GM19397 (cell line): ENCODE data around the gene ATF4.
"Not testable (repeated sequence)": the region's sequence is repeated elsewhere in the genome, so short reads cannot be mapped to it uniquely, and the experiment has no call there.

ENCODE experiments used
- ATAC-seq: cut with Tn5 transposase; IDR thresholded peaks from one replicate; pipeline ENCODE4 v1.9.1; 2021; ENCODE audit warnings: mild to moderate bottlenecking, moderate library complexity; ENCODE audit not compliant: unreplicated experiment

ATF4 gene

DNA sequence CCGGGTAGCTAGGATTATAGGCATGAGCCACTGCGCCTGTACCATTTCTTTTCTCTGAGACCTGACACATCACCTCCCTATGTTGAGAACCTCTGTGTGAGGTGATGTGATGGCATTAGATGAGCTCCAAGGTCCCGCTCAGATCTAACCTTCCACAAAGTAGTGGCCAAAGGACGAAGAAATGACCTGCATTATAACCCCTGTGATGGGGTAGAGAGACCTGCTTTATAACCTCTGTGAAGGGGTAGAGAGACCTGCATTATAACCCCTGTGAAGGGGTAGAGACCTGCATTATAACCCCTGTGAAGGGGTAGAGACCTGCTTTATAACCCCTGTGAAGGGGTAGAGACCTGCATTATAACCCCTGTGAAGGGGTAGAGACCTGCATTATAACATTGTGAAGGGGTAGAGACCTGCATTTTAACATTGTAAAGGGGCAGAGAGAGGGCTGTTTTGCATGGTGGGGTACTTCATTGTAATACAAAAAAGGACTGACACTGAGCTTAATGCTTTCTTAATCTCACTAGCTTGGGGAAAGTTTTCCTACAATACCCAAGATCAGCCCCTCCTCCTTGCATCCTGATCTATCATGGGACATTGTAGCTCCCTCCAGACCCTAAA is 9.7 kb upstream of the ATF4 start:
- no peak for ATAC-seq

DNA sequence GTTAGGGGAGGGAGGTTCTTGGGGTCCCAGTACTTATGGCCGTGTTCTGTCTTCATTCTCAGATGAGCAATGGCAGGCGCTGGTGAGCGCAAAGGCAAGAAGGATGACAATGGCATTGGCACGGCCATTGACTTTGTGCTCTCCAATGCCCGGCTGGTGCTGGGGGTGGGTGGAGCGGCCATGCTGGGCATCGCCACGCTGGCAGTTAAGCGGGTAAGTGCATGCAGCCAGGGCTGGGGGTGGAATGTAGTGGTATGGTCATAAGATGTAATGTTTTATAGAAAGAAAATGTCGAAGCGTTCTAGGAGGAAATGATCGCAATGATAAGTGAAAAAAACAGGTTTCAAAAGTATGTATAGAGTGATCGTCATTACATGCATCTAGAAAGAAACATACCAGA is 9.1 kb upstream of the ATF4 start:
- ATAC-seq: no peak

DNA sequence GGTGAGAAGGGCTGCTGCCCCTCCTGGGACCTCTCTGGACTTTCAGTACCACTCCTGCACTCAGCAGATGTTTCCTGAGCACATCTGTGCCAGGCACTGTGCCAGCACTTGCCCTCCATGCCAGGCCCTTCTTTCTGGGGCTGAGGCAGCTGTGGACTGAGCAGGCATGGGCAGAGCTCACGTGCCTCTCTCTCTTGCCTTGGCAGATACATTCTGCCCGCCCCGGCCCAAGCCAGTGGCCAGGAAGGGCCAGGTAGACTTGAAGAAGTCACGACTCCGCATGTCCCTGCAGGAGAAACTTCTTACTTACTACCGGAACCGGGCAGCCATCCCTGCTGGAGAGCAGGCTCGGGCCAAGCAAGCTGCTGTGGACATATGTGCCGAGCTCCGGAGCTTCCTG is 8.3 kb upstream of the ATF4 start:
- ATAC-seq: no peak

DNA sequence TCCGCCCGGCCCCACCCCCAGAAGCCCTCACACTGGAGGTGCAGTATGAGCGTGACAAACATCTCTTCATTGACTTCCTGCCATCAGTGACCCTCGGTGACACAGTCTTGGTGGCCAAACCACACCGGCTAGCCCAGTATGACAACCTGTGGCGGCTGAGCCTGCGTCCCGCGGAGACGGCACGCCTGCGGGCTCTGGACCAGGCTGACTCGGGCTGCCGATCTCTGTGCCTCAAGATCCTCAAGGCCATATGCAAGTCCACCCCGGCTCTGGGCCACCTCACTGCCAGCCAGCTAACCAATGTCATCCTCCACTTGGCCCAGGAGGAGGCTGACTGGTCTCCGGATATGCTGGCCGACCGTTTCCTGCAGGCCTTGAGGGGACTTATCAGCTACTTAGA is 6.6 kb upstream of the ATF4 start:
- no peak for ATAC-seq

DNA sequence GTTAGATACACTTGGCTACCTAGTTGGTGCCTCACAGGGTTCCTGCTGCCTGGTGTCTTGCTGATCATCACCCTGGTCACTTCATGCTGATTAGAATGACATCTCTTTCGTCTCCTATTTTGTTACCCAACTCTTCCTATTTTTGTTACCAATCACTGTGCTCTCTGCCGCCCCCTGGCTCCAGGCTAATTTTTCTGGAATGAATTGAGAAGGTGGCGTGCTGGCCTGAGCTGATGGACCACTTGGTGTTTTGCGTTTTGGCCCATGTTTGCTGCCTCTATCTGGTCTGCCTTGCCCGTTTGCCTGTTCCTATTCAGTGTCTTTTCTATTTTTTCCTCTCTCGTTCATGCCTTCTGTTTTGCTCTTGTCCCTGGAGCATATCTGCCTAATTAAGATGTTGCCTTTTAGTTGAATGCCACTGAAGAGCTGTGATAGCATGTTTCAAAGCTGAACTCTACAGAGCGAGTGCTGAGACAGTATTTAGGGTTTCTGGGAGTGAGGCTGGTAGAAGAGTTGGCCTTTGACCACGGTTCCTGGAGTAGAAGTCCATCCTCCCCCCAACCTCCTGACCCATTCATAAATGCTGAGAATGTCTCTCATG is 5.9 kb upstream of the ATF4 start:
- ATAC-seq: no peak

DNA sequence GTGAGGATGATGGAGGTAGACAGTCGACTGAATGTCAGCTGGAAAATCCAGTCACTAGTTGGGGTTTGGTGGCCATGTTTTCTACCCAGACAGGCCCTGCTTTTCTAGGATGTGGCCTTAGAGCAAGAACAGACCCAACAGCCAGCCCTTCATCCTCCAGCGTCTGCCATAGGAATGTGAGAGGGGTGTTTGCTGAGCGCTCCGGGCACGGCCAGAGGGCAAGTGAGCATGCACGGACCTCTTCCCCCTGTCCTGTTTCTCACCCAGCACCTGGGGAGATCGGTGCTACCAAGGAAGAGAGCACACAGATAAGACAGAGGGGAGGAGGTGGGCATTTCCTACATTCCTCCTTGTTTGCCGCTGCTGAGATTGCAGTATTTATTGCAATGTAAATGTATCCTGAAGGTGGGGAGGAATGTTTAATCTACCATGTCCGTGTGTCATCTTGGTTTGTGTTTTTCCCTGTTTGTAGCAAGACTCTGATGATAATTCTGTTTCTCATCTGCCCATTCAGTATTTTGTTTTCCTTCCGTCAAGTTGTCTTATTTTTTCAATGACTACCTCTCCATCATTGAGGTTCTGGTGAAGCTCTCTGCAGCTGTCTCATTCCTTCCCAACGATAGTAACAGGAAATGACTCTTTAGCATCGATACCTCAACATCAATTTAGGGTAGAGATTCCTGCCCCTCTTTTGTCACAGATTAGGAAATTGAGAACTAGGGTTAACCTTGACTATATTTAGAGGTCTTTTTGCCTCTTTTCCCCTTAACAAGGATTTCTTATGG is 4.9 kb upstream of the ATF4 start:
- no peak for ATAC-seq

DNA sequence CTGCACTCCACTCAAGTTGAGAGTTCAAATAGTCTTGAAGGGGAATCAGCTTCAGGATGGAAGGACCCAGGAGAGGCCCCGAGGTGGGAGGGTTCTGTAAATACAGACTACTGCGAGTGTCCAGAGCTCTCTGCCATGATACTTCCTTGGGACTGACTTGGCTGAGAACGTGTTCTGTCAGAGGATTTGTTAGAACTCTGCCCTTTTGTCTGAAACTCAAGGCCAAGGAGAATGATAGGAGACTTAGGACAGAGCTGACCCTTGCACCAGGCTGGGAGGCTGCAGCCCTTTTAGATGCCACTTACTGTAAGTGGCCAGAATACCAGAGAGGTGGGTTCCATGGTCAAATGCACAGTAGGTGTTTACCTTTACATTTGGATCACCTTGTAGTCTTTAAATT is 2.9 kb upstream of the ATF4 start:
- no peak for ATAC-seq

DNA sequence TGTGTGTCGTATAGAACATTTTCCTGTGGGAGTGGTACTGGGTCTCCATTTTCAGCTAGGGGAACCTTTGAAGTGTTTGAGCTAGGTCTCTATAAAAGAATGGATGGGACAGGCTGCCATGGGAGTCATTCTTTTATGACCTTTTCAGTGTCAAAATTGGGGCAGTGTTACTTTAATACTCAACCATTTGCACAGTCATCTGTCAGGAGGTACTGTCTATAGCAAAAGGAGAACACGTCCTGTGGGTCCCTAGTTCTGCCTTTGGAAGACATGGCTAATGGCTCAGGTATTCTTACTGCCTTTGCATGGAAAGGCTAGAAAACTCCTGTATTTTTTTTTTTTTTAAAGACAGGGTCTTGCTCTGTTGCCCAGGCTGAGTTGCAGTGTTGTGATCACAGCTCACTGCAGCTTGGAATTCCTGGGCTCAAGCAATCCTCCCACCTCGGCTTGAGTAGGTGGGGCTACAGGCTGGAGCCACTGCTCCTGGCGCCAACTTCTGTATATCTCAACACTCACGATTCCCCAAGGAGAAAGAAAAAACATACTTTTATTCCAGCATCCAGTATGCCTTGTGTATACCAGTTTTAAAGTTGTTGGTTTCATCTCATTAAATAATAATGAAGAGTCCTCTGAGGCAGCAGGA is 2.1 kb upstream of the ATF4 start:
- no peak for ATAC-seq

DNA sequence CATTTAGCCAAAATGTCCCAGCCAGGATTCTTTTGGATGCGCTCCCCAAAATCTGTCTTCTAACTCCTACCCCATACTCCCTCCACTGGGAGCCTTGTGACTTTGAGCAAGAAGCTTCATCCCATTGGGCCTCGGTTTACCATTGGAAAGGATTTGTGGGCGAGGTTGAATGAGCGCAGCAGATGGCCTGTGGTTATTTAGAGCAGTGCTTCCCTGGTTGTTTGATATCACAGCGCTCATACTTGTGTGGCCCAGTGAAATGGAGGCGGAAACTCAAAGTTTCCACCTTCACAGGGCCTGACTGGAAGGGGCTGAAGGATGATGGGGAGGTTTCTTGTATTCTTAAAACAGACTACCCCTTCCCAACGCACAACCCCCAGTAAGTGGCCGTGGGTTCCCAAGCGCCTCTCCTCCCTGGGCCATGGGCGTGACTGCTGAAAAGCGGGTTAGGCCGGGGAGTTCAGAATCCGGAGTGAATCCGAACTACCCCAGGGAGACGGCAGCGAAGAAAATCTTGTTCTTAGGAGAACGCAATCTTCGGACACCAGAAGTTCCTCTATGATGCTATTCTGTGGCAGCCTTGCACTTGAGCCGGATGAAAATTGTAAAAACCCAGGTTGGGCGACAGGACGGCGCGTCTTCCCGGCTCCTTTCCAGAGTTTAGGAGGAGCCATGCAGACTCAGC is 1.2 kb upstream of the ATF4 start:
- no peak for ATAC-seq

DNA sequence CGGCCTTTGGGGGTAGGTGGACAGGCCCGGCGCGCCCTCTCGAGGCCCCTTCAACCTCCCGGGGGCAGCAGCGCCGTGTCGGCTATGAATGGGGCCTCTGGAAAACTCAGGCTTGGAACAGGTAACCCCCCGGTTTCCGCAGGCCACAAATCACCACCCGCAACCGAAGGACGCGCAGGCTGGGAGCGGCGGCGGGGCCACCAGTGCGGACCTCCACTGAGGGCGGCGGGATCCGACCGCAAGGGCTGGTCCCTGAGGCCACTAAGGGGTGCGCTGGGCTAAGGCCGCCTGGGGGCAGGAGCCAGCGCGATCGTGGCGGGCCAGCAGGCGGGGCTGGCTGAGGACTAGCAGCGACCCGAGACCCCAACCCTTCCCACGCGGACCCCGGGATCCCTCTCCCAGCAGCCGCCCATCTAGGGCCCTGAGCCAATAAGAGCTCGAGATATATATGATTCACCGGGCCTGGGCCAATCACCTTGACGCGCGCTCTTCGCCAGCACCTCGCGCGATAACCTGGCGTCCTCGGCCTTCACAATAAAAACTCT is 609 bp upstream of the ATF4 start:
- peak; percentile 76 for ATAC-seq

DNA sequence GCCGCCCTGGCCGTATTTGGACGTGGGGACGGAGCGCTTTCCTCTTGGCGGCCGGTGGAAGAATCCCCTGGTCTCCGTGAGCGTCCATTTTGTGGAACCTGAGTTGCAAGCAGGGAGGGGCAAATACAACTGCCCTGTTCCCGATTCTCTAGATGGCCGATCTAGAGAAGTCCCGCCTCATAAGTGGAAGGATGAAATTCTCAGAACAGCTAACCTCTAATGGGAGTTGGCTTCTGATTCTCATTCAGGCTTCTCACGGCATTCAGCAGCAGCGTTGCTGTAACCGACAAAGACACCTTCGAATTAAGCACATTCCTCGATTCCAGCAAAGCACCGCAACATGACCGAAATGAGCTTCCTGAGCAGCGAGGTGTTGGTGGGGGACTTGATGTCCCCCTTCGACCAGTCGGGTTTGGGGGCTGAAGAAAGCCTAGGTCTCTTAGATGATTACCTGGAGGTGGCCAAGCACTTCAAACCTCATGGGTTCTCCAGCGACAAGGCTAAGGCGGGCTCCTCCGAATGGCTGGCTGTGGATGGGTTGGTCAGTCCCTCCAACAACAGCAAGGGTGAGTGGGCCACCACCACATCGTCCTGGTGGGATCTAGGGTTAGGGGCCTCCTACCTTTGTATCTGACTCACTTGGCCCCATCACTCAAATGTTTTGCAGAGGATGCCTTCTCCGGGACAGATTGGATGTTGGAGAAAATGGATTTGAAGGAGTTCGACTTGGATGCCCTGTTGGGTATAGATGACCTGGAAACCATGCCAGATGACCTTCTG is 934 bp downstream of the ATF4 start:
- not testable (repeated sequence) for ATAC-seq

DNA sequence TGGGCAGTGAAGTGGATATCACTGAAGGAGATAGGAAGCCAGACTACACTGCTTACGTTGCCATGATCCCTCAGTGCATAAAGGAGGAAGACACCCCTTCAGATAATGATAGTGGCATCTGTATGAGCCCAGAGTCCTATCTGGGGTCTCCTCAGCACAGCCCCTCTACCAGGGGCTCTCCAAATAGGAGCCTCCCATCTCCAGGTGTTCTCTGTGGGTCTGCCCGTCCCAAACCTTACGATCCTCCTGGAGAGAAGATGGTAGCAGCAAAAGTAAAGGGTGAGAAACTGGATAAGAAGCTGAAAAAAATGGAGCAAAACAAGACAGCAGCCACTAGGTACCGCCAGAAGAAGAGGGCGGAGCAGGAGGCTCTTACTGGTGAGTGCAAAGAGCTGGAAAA is 1.7 kb downstream of the ATF4 start:
- not testable (repeated sequence) for ATAC-seq

DNA sequence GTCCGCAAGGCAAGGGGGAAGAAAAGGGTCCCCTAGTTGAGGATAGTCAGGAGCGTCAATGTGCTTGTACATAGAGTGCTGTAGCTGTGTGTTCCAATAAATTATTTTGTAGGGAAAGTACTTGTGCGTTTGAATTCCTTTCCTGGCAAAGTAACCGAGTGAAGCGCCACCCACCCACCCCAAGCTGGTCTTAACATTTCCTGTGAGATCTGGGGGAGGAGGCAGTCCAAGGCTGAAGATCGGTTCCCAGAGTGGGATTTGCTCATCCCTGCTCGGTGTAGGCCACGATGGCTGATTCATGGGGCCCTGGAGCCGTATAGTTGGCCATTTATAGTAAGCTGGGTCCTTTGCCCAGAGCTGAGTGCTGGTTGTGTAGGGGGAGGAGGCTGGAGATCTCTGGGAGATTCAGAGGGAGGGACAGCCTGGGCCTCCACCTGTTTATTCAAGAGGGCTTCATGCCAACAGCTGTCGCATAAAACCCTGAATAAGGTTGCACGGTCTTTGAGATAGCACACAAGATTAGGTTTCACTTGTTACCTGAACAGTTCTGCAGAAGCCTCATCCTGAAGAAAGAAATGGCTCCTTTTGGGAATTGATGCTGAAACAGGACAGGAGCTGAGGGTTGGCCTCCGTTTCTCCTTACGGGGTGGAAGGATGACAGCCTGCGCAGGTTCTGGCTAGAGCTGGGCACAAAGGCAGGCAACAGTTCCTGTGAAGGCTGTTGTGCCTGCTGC is 2.4 kb downstream of the ATF4 start:
- no peak for ATAC-seq

DNA sequence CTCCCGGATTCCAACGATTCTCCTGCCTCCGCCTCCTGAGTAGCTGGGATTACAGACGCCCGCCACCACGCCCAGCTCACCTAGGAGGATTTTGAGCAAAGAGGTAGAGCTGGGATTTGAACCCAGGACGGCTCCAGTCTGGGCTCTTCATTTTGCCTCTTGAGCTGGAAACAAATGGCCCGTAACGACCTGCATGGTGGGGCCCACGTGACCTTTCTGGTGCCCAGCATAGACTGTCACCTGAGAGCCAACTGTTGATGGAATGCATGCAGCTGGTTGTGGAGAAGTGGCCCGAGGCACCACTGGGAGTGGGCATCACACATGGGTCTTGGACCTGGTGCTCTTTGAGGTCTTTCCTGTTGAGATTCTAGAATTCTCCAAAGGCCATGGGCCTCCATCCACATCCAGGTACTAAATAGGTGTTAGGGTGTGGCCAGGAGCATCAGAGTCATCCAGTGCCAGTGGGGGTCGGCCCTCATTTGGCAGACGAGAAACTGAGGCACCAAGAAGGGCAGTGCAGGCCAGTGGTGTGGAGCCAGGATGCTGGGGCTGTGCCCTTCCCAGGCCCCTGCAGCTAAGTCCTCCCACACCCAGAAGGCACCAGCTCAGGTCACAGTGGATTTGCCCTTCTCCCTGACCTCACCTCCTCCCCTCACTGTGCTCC is 3.9 kb downstream of the ATF4 start:
- ATAC-seq: no peak

DNA sequence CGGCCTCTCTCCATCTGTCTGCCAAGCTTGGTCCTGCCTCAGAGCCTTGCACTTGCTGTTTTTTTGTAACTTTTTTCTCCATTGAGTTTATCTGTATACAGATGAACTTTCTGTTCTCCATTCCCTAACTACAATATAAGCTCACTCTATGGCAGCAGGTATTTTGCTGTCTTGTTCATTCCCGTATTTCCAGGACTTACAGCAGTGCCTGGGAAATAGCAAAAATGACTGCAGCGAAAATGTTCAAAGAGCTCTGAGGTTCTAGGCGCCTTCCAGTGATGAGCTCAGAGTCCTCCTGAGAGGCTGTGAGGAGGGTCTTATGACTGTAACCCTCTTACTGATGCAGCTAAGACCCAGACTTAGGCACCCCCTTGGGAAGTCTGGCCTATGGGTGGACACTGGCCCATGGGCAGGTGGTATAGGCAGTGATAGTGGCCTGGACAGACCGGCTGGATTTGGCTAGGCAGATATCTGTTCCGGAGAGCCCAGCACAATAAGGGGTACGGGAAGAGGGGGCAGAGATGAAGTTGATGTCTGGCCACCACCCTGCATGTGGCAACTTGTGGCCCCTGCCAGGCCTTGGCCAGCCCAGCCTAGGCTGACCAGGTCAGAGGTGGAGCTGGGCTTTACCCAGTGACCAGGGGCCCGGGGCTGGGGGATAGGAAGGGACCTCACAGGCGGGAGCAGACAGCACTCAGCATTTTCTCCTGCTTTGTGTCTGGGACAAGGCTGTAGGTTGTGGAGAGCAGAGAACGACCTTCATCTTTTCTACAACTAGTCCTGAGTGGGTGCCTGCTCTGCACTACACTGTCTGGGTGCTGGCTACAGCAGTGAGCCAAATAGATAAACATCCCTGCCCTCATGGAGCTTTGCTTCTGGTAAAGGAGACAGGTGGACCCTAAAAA is 4.6 kb downstream of the ATF4 start:
- ATAC-seq: no peak

DNA sequence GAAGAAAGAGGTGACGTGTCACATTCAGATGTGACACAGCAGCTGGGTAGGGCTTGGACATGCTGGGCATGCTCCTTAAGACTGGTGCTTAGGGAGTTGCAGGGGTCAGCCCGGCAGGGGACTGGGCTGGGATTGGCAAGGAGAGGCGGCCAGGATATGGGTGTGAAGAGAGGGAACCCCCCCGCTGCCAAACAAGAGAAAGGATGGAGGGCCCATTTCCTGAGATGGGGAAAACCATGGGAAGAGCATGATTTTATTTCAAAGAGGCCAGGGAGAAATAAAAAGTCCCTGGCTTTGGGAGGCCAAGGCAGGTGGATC is 5.3 kb downstream of the ATF4 start:
- ATAC-seq: no peak

DNA sequence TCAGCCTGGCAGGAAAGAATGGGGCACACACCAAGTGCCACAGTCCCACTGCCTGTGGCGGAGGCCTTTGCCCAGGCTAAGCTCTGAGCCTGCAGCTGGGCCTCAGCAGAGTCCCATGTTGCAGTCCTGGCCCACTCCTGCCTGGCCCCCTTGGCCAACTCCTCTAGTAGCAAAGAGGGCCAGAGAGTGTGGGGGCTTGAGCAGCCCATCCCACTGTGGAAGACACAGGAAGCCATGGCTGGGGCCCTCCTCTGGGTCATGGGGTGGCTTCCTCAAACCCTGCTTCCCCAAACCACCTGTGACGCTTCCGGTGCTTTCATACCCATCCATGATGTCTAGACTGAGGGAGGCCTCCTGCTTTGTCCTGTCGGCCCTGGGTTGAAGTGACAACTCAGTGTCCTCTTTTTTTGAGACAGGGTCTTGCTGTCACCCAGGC is 6.4 kb downstream of the ATF4 start:
- no peak for ATAC-seq

DNA sequence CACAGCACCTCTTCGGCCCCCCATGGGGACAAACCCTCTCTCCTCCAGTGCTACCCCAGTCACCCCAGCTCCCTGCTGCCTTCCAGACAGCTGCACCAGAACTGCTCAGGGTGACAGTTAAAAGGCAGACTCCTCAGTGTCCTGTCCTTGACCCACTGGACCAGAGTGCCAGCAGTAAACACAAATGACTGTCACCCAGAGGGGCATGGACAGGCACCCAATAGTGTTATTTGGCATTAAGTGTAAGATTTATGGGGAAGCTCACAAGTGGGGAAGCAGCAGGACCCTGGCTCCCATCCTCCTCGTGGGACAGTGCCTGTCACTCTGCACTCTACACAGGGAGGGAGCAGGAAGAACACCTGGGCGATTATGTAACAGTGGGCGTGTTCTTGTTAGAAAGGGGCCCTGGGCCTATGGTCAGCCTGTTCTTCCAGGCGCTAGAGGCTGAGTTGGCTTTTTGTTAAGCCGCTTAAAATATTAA is 7.2 kb downstream of the ATF4 start:
- no peak for ATAC-seq
